HPDE6-E6E7 (cell line): ENCODE results near the gene ALDH3B1.
"Not testable (repeated sequence)": the region's sequence is repeated elsewhere in the genome, so short reads cannot be mapped to it uniquely, and the experiment has no call there.

Source experiments
- DNase-seq: peaks from one replicate; pipeline ENCODE4 v3.0.0; 2011; ENCODE audit warnings: missing footprints; ENCODE audit errors: extremely low spot score

ALDH3B1 gene

GRCh38 chr11:68010090-68011041, at the start of gene ALDH3B1:
ALDH3B1 (plus strand) TSS chr11:68010327; CDS start chr11:68015298, 4,971 bp downstream.
- no peak for DNase-seq

DNA sequence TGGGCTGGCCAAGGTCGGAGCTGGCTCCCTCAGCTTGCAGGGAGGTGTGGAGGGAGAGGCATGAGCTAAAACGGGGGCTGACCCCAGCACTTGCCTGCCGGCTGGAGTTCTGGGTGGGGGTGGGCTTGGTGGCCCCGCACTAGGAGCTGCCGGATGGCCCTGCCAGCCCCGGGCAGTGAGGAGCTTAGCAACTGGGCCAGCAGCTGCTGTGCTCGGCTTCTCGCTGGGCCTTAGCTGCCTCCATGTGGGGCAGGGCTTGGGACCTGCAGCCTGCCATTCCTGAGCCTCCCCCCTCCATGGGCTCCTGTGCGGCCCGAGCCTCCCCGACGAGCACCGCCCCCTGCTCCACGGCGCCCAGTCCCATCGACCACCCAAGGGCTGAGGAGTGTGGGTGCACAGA, 46.9 kb upstream of the ALDH3B1 start:
- not testable (repeated sequence) for DNase-seq

GRCh38 chr11:67963879-67964278, 46.2 kb upstream of the ALDH3B1 start:
- DNase-seq: not testable (repeated sequence)

DNA sequence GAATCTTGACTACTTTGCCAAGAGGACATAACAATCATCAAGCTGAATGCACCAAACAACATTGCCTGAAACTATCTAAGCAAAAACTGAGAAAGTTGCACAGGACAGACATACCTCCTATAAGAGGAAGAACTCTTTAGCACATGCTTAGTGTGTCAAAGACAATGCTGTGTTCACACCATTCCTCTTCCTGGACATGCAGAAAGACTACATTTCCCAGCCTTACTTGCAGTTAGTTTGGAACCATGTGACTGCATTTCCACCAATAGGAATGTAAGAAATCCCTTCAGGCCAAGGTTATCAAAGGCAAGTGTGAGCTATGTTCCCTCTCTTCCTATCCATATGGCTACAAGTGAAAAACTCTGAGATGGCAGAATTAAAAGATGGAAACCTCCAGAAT, 45.4 kb upstream of the ALDH3B1 start:
- not testable (repeated sequence) for DNase-seq

- DNase-seq: not testable (repeated sequence)
Observed at GRCh38 chr11:67965830-67966348, 44.2 kb upstream of the ALDH3B1 start.

- not testable (repeated sequence) for DNase-seq
Observed at GRCh38 chr11:67974746-67975145, 35.4 kb upstream of the ALDH3B1 start.

DNA sequence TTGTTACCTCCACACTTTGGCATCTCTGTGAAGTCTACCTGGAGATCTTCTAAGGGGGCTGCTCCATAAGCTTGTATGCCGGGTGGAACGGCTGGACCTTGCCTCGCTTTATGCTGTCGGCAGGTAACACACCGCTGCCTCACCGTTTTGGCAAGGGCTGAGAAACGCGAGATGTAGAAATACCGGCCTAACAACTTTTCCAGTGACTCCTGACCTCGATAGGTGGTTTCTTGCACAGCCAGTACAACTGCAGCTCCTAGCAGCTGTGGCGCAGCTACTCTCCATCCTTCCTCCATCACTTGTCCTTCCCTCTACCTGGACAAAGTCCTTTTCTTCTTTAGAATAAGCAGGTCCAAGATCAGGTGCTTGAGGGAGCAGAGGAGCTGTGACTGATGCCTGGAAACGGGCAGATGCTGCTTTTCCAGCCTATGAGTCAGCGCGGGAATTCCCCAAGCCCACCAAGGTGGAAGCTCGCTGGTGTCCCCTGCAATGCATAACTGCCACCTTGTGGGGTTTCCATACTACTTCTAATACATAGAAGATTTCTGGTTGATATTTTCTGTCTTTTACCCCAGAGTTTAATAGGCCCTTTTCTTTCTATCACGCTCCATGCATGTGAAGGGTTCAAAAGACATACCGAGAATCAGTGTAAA, 31.2 kb upstream of the ALDH3B1 start:
- DNase-seq: not testable (repeated sequence)

- not testable (repeated sequence) for DNase-seq
Observed at GRCh38 chr11:67981226-67981625, 28.9 kb upstream of the ALDH3B1 start.

- DNase-seq: not testable (repeated sequence)
Observed at GRCh38 chr11:67982255-67982857, 27.8 kb upstream of the ALDH3B1 start.

DNA sequence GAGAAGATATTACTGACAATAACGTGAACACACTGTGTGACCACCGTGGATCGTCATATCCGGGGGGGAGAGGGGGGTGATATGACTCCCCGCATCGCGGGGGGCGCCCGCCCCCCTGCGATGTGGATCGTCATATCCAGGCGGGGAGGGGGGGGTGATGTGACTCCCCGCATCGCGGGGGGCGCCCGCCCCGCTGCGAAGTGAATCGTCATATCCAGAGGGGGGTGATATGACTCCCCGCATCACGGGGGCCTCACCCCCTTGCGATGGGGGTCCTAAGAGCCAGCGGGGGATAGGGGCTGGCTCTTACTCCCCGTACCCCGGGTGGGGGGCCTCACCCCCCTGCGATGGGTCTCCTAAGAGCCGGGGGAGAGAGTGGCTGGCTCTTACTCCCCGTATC, 26.2 kb upstream of the ALDH3B1 start:
- no peak for DNase-seq

DNA sequence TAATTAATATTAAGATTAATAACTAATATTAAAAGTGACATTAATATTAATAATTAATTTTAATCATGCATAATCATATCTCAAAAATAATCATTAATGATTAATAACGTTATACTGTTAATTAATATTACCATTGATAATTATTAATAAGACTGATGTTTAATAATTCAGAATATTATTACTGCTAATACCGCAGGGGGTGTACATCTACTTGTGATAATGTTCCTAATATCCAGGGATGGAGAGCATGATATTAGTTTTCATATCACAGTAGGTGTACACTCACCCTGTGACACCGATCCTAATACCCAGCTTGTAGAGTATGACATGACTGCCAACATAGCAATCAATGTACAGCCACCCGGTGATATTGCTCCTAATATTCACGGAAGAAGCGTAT, 24.8 kb upstream of the ALDH3B1 start:
- DNase-seq: not testable (repeated sequence)

GRCh38 chr11:67990546-67991346, 19.4 kb upstream of the ALDH3B1 start:
- not testable (repeated sequence) for DNase-seq

DNA sequence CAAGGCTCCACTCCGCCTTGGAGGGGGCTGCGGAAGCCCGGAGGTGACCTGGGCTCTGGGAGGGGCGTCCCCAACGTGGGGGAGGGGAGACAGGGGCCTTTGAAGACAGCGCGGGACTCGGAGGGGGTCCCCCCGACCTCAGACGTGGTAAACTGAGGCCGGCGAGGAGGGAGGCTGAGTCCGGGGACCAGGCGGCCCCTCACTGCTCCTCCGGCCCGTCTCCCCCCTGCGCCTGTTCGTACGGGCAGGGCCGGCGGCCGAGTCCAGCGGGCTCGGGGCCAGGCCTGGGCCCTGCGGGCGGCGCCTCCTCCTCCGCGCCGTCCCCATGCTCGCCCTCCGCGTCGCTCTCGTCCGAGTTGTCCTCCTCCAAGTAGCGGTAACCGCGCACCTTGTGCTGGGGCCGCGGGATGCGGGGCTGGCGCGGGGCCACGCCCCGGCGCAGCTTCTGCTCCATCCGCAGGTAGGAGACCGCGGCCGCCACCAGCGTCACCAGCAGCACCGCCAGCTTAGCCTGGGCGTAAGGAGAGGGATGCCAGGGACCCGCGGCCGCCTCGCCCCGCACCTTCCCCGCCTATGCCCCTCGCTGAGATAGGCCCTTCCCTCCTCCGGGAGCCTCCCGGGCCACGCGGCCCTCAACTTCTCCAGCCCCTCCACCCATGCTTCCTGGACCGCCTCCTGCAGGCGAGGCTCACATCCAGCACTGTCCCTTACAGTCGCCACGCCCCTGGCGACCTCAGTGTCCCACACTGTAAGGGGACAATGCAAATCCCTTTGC, 18.6 kb upstream of the ALDH3B1 start:
- DNase-seq: not testable (repeated sequence)

DNA sequence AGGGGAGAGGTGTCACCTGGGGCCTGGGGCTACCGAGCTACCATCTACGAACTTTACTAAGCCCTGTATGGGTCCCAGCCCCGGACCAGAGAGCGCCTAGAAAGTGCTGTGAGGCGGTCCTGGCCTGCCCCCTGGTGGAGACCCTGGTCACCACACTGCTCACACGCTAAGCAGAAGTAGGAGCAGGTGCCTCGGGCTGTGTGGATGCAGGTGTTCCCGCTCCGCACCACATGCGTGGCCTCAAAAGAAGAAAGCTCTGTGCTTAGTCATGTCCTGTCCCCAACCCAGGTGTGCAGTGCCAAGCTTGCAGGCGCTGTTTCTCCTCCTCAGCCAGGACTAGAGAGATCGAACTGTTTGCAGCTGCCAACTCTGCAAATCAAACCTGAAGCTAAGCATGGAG, 16.3 kb upstream of the ALDH3B1 start:
- not testable (repeated sequence) for DNase-seq

DNA sequence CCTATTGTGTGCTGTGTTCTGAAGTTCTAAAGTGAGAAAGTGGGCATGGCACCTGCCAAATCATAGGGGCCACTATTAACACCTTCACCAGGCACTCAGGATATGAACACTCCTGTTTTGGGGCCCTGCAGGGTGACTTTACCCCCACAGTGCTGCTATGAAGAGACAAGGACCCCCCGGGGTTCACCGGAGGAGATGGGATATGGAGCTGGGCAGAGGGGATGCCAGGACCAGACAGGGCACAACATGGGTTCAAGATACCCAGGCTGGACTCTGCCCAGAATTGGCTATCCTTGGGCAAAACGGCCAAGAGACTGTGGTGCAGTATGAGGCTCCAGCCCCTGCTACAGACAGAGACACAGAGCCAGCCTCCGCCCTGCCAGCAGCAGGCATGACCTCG, 15.7 kb upstream of the ALDH3B1 start:
- DNase-seq: not testable (repeated sequence)

- DNase-seq: not testable (repeated sequence)
Observed at GRCh38 chr11:67995129-67995528, 15.0 kb upstream of the ALDH3B1 start.

- not testable (repeated sequence) for DNase-seq
Observed at GRCh38 chr11:67995579-67995978, 14.5 kb upstream of the ALDH3B1 start.

GRCh38 chr11:67996051-67996450, 14.1 kb upstream of the ALDH3B1 start:
- no peak for DNase-seq

DNA sequence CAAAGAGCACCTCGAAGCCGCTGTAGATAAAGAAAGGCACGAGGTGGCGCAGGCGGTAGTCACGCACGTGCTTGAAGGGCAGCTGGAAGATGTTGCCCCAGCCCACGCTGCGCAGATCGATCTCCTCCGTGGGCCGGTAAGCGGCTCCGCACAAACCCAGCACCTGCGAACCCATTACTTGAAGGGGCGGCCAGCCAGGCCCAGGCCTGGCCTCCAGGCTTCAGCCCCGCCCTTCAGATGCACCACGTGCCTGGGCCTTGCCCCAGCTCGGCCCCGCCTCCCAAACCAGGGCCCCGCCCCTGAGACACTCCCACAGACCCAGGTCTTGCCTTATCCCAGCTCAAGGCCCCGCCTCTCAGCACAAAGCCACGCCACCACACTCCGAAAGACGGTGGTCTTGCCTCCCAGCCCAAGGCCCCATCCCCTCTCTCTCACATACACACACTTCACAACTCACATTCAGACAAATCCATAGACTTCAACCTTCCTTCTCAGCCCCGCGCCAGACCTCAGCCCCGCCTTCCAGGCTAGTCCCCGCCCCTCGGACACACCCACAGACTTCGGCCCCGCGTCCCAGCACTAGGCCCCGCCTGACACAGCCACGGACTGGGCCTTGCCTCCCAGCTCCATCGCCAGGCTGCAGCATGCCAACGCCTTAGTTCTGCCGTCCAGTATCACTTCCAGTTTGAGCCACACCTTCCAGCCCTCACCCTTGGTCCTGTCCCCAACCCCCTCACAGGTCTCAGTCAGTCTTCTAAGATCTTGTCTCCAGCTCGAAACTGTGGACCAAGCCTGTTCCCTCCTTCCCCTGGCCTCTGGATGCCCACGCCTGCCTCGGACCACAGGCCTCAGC, 13.3 kb upstream of the ALDH3B1 start:
- DNase-seq: no peak
